GM23338 (cell line): ENCODE data around the gene NEURL1.

Source experiments
- CREB1 ChIP-seq: fragments of 250-450 bp; sonication (Bioruptor Pico); IDR thresholded peaks from 2 replicates; pipeline ENCODE4 v1.5.0; 2020; ENCODE audit warnings: low read depth, mild to moderate bottlenecking, moderate library complexity
- CTCF ChIP-seq, 2 experiments: fragments of 200-600 bp in 1 of 2; sonication (generic) in 1 of 2; conservative IDR thresholded peaks; 2 replicates each; pipeline versions ENCODE4 v1.5.1 to v1.6.1; 2016 to 2017; ENCODE audit warnings: antibody characterized with exemption in 2 of 2, low read depth in 2 of 2, mild to moderate bottlenecking in 2 of 2, moderate library complexity in 1 of 2
- ETS1 ChIP-seq: IDR thresholded peaks from 2 replicates; pipeline ENCODE4 v1.6.1; 2016; ENCODE audit warnings: antibody characterized with exemption
- EZH2 ChIP-seq: fragments of 200-600 bp; sonication (generic); IDR thresholded peaks from one replicate; pipeline ENCODE4 v1.8.0; 2017; ENCODE audit warnings: antibody characterized with exemption, mild to moderate bottlenecking, low read depth; ENCODE audit not compliant: unreplicated experiment
- EZH2phosphoT487 ChIP-seq: fragments of 200-600 bp; sonication (generic); IDR thresholded peaks from one replicate; pipeline ENCODE4 v1.8.1; 2018; ENCODE audit warnings: antibody characterized with exemption; ENCODE audit not compliant: unreplicated experiment
- JUNB ChIP-seq: IDR thresholded peaks from one replicate; pipeline ENCODE4 v1.6.1; 2016; ENCODE audit warnings: antibody characterized with exemption; ENCODE audit not compliant: unreplicated experiment
- POLR2AphosphoS5 ChIP-seq: IDR thresholded peaks from 2 replicates; pipeline ENCODE4 v1.6.1; 2016; ENCODE audit warnings: antibody characterized with exemption, low read depth
- REST ChIP-seq: IDR thresholded peaks from one replicate; pipeline ENCODE4 v1.6.1; 2018; ENCODE audit warnings: antibody characterized with exemption; ENCODE audit not compliant: unreplicated experiment

GRCh38 chr10:103610921-103611511 lies 117.5 kb downstream of the NEURL1 start:
- TF ChIP-seq JUNB (no peak), CTCF (conservative IDR thresholded peaks at IDR 0.05; ENCODE audit: low read depth in 2 of 2) (no peak), POLR2AphosphoS5 (no peak), EZH2 (no peak), REST (no peak), CREB1 (CRISPR knock-in tag) (no peak), EZH2phosphoT487 (no peak), ETS1 (no peak)
